PFSK-1 (cell line): ENCODE results near the gene HOXD12.

ENCODE experiments used
- POLR2AphosphoS5 ChIP-seq: IDR thresholded peaks from 2 replicates; pipeline ENCODE4 v1.6.1; 2012; ENCODE audit warnings: low read depth, mild to moderate bottlenecking, control low read depth, low read length, moderate library complexity
- SIN3A ChIP-seq: IDR thresholded peaks from 2 replicates; pipeline ENCODE4 v1.6.1; 2012; ENCODE audit warnings: mild to moderate bottlenecking, low read length, moderate library complexity, borderline replicate concordance; ENCODE audit not compliant: insufficient read depth
- TAF1 ChIP-seq: IDR thresholded peaks from 2 replicates; pipeline ENCODE4 v1.6.1; 2012; ENCODE audit warnings: low read length, control low read depth, borderline replicate concordance; ENCODE audit not compliant: insufficient read depth
- TF ChIP-seq, protein P1 (sequence below), 2 experiments: IDR thresholded peaks; 2 replicates each; pipeline versions ENCODE4 v1.6.1 to v1.8.0; 2011 to 2012; ENCODE audit warnings: low read depth in 2 of 2, low read length in 2 of 2, control low read depth in 1 of 2, inconsistent platforms in 1 of 2, mild to moderate bottlenecking in 1 of 2, moderate library complexity in 1 of 2; ENCODE audit not compliant: insufficient read depth in 1 of 2

DNA sequence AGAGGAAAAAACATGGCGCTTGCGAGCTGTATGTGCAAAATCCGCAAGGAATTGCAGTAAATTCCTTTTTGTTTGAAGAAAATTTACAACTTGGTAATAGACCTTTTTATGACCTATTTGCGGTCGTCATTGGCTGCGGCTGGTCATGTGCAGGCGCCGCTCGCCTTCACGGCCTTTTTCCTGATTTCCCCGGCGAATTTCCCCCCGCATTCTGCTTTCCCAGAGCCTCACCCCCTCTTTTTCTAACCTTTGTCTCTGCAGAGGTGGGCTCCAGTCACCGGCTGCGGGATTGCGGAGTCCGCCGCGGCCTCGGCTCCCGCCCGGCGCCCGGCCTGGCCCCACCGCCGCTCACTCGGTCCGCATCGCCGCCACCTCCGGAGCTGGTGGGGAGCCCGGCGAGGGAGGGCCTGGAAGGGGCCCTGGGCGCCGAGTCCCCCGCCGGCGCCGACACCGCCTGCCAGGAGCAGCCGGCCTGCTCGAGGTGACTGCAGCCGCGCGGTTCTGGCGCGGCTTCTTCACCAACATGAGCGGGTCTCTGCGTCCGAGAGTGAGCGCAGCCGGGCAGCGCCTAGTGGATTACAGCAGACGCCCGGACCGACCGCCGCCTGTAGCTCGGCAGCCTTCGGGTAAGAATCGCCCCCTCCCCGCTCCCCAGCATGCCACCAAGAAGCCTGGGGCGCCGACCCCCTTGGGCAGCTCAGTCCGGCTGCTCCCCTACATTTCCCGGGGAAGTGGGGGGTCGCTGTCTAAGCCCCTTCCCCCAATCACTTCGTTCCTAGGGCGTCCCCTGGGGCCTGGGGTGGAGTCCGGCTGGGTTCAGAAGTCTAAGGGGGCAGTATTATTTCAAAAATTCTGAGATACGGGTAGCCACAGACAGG is 37.0 kb downstream of the HOXD12 start:
- TF ChIP-seq TAF1 (no peak), POLR2AphosphoS5 (no peak), SIN3A (no peak)
- TF ChIP-seq, protein P1, sequence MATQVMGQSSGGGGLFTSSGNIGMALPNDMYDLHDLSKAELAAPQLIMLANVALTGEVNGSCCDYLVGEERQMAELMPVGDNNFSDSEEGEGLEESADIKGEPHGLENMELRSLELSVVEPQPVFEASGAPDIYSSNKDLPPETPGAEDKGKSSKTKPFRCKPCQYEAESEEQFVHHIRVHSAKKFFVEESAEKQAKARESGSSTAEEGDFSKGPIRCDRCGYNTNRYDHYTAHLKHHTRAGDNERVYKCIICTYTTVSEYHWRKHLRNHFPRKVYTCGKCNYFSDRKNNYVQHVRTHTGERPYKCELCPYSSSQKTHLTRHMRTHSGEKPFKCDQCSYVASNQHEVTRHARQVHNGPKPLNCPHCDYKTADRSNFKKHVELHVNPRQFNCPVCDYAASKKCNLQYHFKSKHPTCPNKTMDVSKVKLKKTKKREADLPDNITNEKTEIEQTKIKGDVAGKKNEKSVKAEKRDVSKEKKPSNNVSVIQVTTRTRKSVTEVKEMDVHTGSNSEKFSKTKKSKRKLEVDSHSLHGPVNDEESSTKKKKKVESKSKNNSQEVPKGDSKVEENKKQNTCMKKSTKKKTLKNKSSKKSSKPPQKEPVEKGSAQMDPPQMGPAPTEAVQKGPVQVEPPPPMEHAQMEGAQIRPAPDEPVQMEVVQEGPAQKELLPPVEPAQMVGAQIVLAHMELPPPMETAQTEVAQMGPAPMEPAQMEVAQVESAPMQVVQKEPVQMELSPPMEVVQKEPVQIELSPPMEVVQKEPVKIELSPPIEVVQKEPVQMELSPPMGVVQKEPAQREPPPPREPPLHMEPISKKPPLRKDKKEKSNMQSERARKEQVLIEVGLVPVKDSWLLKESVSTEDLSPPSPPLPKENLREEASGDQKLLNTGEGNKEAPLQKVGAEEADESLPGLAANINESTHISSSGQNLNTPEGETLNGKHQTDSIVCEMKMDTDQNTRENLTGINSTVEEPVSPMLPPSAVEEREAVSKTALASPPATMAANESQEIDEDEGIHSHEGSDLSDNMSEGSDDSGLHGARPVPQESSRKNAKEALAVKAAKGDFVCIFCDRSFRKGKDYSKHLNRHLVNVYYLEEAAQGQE (IDR thresholded peaks at IDR 0.05; ENCODE audit: insufficient read depth in 1 of 2, low read depth in 2 of 2, low read length in 2 of 2): no peak
